Measurements from ENCODE around the gene TRIM2. TPM values are rescaled to one million over a fixed set of nuclear protein-coding genes. Genes with fewer than 3 reads are reported as not detected.
A peak's percentile ranks its signal among the peaks of the same experiment; 100 is the strongest.

The TRIM2 gene
- total RNA-seq, 3 donors from 2014 or later = 26.7 to 109 (median 52.4) TPM

DNA sequence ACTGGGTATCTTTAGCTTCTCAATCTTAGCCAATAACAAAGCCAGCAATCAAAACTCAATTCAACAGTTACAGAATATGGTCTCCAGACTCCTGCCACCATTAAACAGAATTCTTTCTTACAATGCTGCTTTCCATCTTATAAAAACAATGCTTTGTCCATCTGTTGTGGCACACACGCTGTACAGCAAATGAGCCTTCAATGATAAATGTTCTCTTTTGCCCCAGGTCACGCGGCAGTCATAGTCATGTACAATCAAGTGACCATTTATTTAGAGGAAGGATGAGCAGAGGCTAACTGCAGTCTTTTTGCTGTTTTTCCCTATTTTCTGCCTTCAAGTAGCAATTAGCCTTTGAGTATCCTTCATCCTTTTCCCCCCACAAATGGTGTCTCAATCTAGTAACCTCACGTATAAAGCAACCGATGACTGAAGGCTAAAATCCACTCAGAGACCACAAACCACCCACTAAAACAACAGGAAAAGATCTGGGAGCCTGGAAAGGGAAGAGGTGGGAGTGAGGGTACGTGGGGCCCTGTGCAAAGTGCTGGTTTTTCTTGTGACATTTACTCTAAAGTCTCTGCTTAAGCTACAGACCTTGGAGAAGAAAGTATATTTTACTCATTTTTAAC lies 24.4 kb downstream of the TRIM2 start:
- Histone ChIP-seq H3K36me3 (no peaks in the 10 kb centered on the region), H3K9me3 (no peaks in the 10 kb centered on the region), H3K4me1 (peaks cover 4 to 6% of the 10 kb centered on the region in 2 donors), H3K4me3 (no peak overlapping the region), H3K27me3 (no peaks in the 10 kb centered on the region), H3K27ac (no peak overlapping the region)
- TF ChIP-seq POLR2A (IDR thresholded peaks at IDR 0.05) (no peak), POLR2AphosphoS5 (IDR thresholded peaks at IDR 0.05) (no peak)
- TF ChIP-seq, protein P1, sequence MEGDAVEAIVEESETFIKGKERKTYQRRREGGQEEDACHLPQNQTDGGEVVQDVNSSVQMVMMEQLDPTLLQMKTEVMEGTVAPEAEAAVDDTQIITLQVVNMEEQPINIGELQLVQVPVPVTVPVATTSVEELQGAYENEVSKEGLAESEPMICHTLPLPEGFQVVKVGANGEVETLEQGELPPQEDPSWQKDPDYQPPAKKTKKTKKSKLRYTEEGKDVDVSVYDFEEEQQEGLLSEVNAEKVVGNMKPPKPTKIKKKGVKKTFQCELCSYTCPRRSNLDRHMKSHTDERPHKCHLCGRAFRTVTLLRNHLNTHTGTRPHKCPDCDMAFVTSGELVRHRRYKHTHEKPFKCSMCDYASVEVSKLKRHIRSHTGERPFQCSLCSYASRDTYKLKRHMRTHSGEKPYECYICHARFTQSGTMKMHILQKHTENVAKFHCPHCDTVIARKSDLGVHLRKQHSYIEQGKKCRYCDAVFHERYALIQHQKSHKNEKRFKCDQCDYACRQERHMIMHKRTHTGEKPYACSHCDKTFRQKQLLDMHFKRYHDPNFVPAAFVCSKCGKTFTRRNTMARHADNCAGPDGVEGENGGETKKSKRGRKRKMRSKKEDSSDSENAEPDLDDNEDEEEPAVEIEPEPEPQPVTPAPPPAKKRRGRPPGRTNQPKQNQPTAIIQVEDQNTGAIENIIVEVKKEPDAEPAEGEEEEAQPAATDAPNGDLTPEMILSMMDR (IDR thresholded peaks at IDR 0.05) = no peak
- intact Hi-C loops (cut with DNase I; ENCODE audit: low total_unique reads) = no loop called here
- DNase-seq (ENCODE audit: low spot score in 2 of 2) = no peak

- no peaks in the 10 kb centered on the region for H3K36me3 ChIP-seq
- intact Hi-C loops (cut with DNase I; ENCODE audit: low total_unique reads) = no loop called here
- H3K4me1 ChIP-seq = peaks cover 4 to 15% of the 10 kb centered on the region in 2 donors
- H3K27me3 ChIP-seq = no peaks in the 10 kb centered on the region
- no peaks in the 10 kb centered on the region for H3K9me3 ChIP-seq
- no peak overlapping the region for H3K27ac ChIP-seq
- DNase-seq (ENCODE audit: low spot score in 2 of 2) = no peak
- no peak overlapping the region for H3K4me3 ChIP-seq
- TF ChIP-seq, protein P1 (IDR thresholded peaks at IDR 0.05) = no peak
- TF ChIP-seq POLR2A (IDR thresholded peaks at IDR 0.05) (no peak), POLR2AphosphoS5 (IDR thresholded peaks at IDR 0.05) (no peak)
These were observed 25.3 kb downstream of the TRIM2 start for GRCh38 chr4:153229545-153229944.

- TF ChIP-seq, protein P1 (IDR thresholded peaks at IDR 0.05) = no peak
- no peak for TF ChIP-seq POLR2A (IDR thresholded peaks at IDR 0.05)
- TF ChIP-seq POLR2AphosphoS5 (IDR thresholded peaks at IDR 0.05) = no peak
- H3K4me1 ChIP-seq = peaks cover 4 to 16% of the 10 kb centered on the region in 2 donors
- no peak for DNase-seq (ENCODE audit: low spot score in 2 of 2)
- H3K27ac ChIP-seq = peak overlapping the region in 1 of 2 donors; percentile 13
- no peaks in the 10 kb centered on the region for H3K36me3 ChIP-seq
- H3K4me3 ChIP-seq = no peak overlapping the region
- no peaks in the 10 kb centered on the region for H3K9me3 ChIP-seq
- intact Hi-C loops (cut with DNase I; ENCODE audit: low total_unique reads) = loop anchor here (10.0 kb wide), 1 partner anchor 82 kb away; no protein-coding TSS in a partner anchor
- no peaks in the 10 kb centered on the region for H3K27me3 ChIP-seq
These were observed 28.5 kb downstream of the TRIM2 start for GRCh38 chr4:153232768-153233167.

- Histone ChIP-seq H3K4me3 (no peak overlapping the region), H3K9me3 (no peaks in the 10 kb centered on the region), H3K4me1 (peaks cover 4 to 16% of the 10 kb centered on the region in 2 donors), H3K36me3 (no peaks in the 10 kb centered on the region), H3K27ac (peak overlapping the region; percentile 8 to 16), H3K27me3 (no peaks in the 10 kb centered on the region)
- TF ChIP-seq POLR2AphosphoS5 (IDR thresholded peaks at IDR 0.05) = no peak
- no peak for DNase-seq (ENCODE audit: low spot score in 2 of 2)
- intact Hi-C loops (cut with DNase I; ENCODE audit: low total_unique reads) = loop anchor here (10.0 kb wide), 1 partner anchor 81 kb away; no protein-coding TSS in a partner anchor
These were observed 29.6 kb downstream of the TRIM2 start for GRCh38 chr4:153233761-153234371.

GRCh38 chr4:153234885-153235284 lies 30.6 kb downstream of the TRIM2 start:
- DNase-seq (ENCODE audit: low spot score in 2 of 2) = no peak
- TF ChIP-seq POLR2AphosphoS5 (IDR thresholded peaks at IDR 0.05) (no peak), POLR2A (IDR thresholded peaks at IDR 0.05) (no peak)
- TF ChIP-seq, protein P1 (IDR thresholded peaks at IDR 0.05) = no peak
- H3K36me3 ChIP-seq = no peaks in the 10 kb centered on the region
- peaks cover 4 to 16% of the 10 kb centered on the region in 2 donors for H3K4me1 ChIP-seq
- H3K27ac ChIP-seq = no peak overlapping the region
- H3K4me3 ChIP-seq = no peak overlapping the region
- H3K9me3 ChIP-seq = no peaks in the 10 kb centered on the region
- no peaks in the 10 kb centered on the region for H3K27me3 ChIP-seq
- intact Hi-C loops (cut with DNase I; ENCODE audit: low total_unique reads) = loop anchor here (10.0 kb wide), 1 partner anchor 80 kb away; no protein-coding TSS in a partner anchor
